ENCODE measurements around the gene FAM53A. TPM values are rescaled to one million over a fixed set of nuclear protein-coding genes. Genes with fewer than 3 reads are reported as not detected.

FAM53A gene
- total RNA-seq, 1 donor from 2014 or later, result 0.95 TPM

GRCh38 chr4:1661695-1662094, 22.4 kb downstream of the FAM53A start:
- intact Hi-C loops (cut with micrococcal nuclease), result no loop called here

- intact Hi-C loops (cut with micrococcal nuclease), result no loop called here
These were observed 23.0 kb downstream of the FAM53A start for GRCh38 chr4:1660948-1661677.

GRCh38 chr4:1659104-1660043, 24.7 kb downstream of the FAM53A start:
- intact Hi-C loops (cut with micrococcal nuclease), result no loop called here

GRCh38 chr4:1658581-1658980, 25.5 kb downstream of the FAM53A start:
- intact Hi-C loops (cut with micrococcal nuclease), result no loop called here

- intact Hi-C loops (cut with micrococcal nuclease), result no loop called here
These were observed 26.0 kb downstream of the FAM53A start for GRCh38 chr4:1658146-1658545.

- intact Hi-C loops (cut with micrococcal nuclease), result no loop called here
These were observed 27.1 kb downstream of the FAM53A start for GRCh38 chr4:1656986-1657385.

GRCh38 chr4:1656132-1656531, 28.0 kb downstream of the FAM53A start:
- intact Hi-C loops (cut with micrococcal nuclease), result no loop called here

GRCh38 chr4:1655676-1656075, 28.4 kb downstream of the FAM53A start:
- intact Hi-C loops (cut with micrococcal nuclease), result no loop called here

- intact Hi-C loops (cut with micrococcal nuclease), result no loop called here
These were observed 29.0 kb downstream of the FAM53A start for GRCh38 chr4:1655081-1655480.

GRCh38 chr4:1654216-1654955, 29.7 kb downstream of the FAM53A start:
- intact Hi-C loops (cut with micrococcal nuclease), result no loop called here

- intact Hi-C loops (cut with micrococcal nuclease), result no loop called here
These were observed 30.3 kb downstream of the FAM53A start for GRCh38 chr4:1653776-1654175.

GRCh38 chr4:1652088-1652487, 32.0 kb downstream of the FAM53A start:
- intact Hi-C loops (cut with micrococcal nuclease), result no loop called here

- intact Hi-C loops (cut with micrococcal nuclease), result no loop called here
These were observed 32.5 kb downstream of the FAM53A start for GRCh38 chr4:1651609-1652008.

- intact Hi-C loops (cut with micrococcal nuclease), result no loop called here
These were observed 35.2 kb downstream of the FAM53A start for GRCh38 chr4:1648962-1649361.

GRCh38 chr4:1647432-1647831, 36.7 kb downstream of the FAM53A start:
- intact Hi-C loops (cut with micrococcal nuclease), result no loop called here

GRCh38 chr4:1646690-1647089, 37.4 kb downstream of the FAM53A start:
- intact Hi-C loops (cut with micrococcal nuclease), result no loop called here

- intact Hi-C loops (cut with micrococcal nuclease), result no loop called here
These were observed 39.0 kb downstream of the FAM53A start for GRCh38 chr4:1644891-1645657.

- intact Hi-C loops (cut with micrococcal nuclease), result no loop called here
These were observed 40.0 kb downstream of the FAM53A start for GRCh38 chr4:1643971-1644735.

- intact Hi-C loops (cut with micrococcal nuclease), result no loop called here
These were observed 41.7 kb downstream of the FAM53A start for GRCh38 chr4:1642196-1642951.

GRCh38 chr4:1641671-1642070, 42.4 kb downstream of the FAM53A start:
- intact Hi-C loops (cut with micrococcal nuclease), result no loop called here

Measured in T-helper 2 cell treated with Interferon-gamma antibody and Interleukin-4, amounts not matched to agents 100 ng/mL and 5 ng/mL, for 36 hours (primary cell).